ENCODE data around the gene ZNF417.

- TF ChIP-seq, protein P1, sequence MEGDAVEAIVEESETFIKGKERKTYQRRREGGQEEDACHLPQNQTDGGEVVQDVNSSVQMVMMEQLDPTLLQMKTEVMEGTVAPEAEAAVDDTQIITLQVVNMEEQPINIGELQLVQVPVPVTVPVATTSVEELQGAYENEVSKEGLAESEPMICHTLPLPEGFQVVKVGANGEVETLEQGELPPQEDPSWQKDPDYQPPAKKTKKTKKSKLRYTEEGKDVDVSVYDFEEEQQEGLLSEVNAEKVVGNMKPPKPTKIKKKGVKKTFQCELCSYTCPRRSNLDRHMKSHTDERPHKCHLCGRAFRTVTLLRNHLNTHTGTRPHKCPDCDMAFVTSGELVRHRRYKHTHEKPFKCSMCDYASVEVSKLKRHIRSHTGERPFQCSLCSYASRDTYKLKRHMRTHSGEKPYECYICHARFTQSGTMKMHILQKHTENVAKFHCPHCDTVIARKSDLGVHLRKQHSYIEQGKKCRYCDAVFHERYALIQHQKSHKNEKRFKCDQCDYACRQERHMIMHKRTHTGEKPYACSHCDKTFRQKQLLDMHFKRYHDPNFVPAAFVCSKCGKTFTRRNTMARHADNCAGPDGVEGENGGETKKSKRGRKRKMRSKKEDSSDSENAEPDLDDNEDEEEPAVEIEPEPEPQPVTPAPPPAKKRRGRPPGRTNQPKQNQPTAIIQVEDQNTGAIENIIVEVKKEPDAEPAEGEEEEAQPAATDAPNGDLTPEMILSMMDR (IDR thresholded peaks at IDR 0.05): no peak
- TF ChIP-seq POLR2A (IDR thresholded peaks at IDR 0.05): no peak
Observed at GRCh38 chr19:57935731-57936130, 19.3 kb upstream of the ZNF417 start.

All from ovary (tissue), 3 donors.